ENCODE data around the gene ZNF33A.

GRCh38 chr10:38072552-38072951, 62.1 kb downstream of the ZNF33A start:
- TF ChIP-seq POLR2A (IDR thresholded peaks at IDR 0.05; ENCODE audit: low read length) (no peak), GATA1 (IDR thresholded peaks at IDR 0.05; ENCODE audit: low read depth, low read length) (no peak)
